OCI-LY3 (cell line): ENCODE results near the gene SLC38A11.
"Not testable (repeated sequence)": the region's sequence is repeated elsewhere in the genome, so short reads cannot be mapped to it uniquely, and the experiment has no call there.

Experiments used
- EZH2phosphoT487 ChIP-seq: fragments of 200-600 bp; shearing (Covaris generic); IDR thresholded peaks from 2 replicates; pipeline ENCODE4 v1.6.1; 2018; ENCODE audit warnings: antibody characterized with exemption, mixed run types, low read depth
- TF ChIP-seq, protein P1 (sequence below): fragments of 200-600, 300-600 bp; sonication (generic); IDR thresholded peaks from 2 replicates; pipeline ENCODE4 v1.5.1; 2014; ENCODE audit warnings: antibody characterized with exemption, low read length, low read depth

DNA sequence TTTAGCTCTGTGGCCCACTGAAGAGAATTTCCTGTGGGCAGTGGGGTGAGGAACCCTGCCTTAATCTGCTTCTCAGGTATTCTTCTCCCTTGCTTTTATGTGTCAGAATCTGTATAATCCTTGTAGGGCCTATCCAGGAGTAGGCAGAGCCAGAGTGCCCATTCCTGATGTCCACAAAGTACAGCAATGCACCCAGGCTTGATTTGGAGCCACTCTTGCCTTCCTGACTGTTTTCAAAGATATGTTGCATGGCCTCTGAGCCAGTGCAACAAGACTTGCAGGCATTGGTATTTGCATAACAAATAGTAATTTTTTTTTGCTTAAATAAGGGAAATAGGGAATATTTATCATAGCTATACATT is 36.7 kb upstream of the SLC38A11 start:
- TF ChIP-seq, protein P1, sequence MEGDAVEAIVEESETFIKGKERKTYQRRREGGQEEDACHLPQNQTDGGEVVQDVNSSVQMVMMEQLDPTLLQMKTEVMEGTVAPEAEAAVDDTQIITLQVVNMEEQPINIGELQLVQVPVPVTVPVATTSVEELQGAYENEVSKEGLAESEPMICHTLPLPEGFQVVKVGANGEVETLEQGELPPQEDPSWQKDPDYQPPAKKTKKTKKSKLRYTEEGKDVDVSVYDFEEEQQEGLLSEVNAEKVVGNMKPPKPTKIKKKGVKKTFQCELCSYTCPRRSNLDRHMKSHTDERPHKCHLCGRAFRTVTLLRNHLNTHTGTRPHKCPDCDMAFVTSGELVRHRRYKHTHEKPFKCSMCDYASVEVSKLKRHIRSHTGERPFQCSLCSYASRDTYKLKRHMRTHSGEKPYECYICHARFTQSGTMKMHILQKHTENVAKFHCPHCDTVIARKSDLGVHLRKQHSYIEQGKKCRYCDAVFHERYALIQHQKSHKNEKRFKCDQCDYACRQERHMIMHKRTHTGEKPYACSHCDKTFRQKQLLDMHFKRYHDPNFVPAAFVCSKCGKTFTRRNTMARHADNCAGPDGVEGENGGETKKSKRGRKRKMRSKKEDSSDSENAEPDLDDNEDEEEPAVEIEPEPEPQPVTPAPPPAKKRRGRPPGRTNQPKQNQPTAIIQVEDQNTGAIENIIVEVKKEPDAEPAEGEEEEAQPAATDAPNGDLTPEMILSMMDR: not testable (repeated sequence)
- TF ChIP-seq EZH2phosphoT487: not testable (repeated sequence)
